NCI-H2029 treated with DMSO at 0.1 percent for 48 hours (cell line): Measurements from ENCODE around the gene C16orf92.

Source experiments
- DNase-seq: peaks from one replicate; lab custom pipeline; 2025; lab: John Stamatoyannopoulos, UW

C16orf92 gene, protein sequence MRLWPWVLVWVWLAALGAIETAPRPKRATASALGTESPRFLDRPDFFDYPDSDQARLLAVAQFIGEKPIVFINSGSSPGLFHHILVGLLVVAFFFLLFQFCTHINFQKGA

GRCh38 chr16:30022887-30023286 is at the start of gene C16orf92:
C16orf92 (plus strand) TSS chr16:30023198; CDS start chr16:30023341, 143 bp downstream.
- no peak for DNase-seq

DNA sequence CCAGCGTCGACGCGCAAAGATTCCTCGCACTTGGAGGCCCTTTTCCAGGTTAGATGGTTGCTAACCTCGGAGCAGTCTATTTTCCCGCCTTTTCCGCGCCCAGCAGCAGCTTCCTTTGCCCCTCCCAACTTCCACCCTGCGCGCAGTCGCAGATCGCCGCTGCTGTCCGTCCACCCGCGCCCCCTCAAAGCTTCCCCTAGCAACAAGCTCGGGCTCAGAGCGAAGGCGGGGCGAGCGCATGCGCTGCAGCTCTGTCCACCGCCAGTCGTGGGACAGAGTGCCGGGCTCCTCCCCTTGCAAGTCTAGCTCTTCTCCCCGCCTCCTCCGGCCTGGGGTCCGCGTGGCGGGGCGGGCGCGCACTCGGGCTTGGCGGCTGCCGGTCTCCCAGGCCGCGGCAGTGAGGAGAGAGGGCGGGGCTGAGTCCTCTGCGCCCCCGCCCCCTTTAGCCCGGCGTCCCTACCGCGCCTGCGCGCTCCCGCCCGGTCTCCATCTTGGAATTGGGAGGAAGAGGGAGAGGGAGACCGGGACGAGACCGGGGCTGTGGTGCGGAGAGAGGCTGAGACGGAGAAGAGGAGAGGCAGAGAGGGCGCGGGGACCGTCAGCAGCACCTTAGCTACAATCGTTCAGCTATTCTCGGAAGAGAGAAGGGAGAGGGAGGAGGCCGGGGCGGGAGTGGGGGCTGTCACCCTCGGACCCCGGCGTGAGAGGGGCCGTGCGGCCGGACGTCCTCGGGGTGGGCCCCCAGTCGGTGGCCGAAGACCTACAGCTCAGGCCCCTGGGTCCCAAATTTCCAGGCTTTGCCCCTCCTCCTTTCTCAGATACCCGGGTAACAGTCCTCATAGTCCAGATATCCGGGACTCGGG is 49.4 kb upstream of the C16orf92 start, which contains the start of gene TAOK2:
Gene TAOK2 (plus strand): TSS at position 485 of the 863 bp plus-strand sequence. CDS start 3,905 bp downstream, outside the sequence.
- DNase-seq = peak; percentile 91

DNA sequence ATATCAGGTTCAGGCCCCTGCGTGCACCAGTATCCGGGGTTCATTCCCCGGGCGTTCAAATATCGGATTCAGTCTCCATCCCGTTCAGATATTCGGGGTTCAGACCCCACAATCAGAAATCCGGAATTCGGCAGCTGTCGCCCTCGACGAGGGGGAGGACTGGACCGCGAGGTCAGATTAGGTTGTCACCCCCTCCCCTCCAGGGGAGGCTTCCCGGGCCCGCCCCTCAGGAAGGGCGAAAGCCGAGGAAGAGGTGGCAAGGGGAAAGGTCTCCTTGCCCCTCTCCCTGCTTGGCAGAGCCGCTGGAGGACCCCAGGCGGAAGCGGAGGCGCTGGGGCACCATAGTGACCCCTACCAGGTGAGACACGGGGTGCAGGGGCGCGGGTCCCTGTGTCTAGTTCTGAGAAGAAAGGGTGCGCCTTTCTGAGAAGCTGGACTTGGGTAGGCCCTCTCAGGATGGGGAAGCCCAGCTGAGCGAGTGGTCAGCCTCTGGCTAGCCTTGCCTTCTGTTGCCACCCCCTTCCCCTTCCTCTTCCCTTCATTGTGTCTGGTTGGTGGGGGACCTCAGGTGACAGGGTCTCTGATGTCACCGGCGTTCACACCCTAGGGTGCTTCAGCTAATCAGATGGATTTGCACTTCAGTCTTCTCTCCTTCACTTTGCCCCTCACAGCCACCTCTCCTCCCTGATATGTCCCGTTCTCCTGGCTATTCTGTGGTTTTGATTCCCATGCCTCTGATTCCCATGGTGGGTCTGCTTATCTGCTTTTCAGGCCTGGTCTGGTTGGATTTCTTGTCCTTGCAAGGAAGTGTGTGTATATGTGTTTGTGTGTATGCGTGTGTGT is 48.5 kb upstream of the C16orf92 start:
- DNase-seq = no peak

- DNase-seq = no peak
Measured at GRCh38 chr16:29975134-29975538, 47.9 kb upstream of the C16orf92 start.

DNA sequence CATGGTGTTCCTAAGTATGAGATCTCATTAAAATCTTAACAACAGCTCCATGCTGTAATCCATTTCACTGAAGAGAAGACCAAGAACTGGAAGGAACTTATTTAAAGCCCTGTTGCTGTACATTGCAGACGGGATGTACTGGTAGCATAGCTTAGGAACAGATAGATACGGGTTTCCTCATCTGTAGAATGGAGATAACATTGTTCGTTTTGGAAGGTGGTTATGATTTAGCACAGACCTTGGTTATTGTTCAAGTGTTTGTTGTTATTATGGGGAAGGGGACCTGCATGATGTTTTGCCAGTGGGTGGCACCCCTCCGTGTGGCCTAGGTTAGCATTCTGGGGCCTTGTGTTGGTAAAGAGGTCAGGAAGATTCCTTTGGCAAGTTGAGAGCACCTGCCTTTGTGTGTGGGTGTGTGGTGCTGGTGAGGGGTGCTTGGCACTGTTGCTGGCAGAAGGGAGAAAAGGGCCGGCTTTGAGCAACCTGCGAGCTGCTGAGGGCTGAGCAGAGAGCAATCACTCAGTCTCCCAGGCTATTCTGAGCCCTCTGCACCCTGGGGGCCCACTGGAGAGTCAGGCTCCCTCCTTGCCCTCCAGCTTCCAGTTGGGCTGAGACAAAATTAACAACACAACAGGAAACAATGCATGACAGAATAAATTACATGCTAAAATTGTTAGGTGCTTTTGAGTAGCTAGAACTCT is 47.0 kb upstream of the C16orf92 start:
- DNase-seq = no peak

GRCh38 chr16:29977063-29977825 is 45.8 kb upstream of the C16orf92 start:
- DNase-seq = no peak

GRCh38 chr16:29978081-29978480 is 44.9 kb upstream of the C16orf92 start:
- DNase-seq = no peak

- no peak for DNase-seq
Measured at GRCh38 chr16:29978564-29979270, 44.3 kb upstream of the C16orf92 start.

GRCh38 chr16:29982560-29983419 is 40.2 kb upstream of the C16orf92 start:
- DNase-seq = no peak

DNA sequence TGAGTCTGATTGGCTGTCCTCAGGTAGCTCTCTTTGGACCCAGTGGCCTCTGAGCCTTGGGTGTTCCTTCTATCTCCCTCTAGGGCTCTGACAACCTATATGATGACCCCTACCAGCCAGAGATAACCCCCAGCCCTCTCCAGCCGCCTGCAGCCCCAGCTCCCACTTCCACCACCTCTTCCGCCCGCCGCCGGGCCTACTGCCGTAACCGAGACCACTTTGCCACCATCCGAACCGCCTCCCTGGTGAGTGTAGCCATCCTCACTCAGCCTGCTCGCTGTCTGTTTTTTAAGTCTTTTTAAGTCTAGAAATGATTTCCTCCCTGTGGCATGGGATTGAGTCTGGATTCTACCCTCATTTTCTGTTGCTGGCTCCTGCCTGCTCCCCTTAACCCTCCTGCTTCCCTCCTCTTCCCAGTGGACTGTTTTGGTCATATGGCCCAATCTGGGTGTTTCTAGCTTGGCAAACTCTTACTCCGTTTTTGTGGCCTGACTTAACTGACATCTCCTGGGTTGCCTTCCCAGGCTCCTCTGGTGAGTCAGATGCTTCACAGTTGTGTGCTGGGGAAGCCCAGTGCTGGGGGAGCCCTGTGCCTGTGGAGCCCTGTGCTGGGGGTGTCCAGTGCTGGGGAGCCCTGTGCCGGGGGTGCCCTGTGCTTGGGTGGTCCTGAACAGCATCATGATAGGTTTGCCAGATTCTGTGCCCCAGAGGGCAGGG is 39.4 kb upstream of the C16orf92 start:
- DNase-seq = no peak

DNA sequence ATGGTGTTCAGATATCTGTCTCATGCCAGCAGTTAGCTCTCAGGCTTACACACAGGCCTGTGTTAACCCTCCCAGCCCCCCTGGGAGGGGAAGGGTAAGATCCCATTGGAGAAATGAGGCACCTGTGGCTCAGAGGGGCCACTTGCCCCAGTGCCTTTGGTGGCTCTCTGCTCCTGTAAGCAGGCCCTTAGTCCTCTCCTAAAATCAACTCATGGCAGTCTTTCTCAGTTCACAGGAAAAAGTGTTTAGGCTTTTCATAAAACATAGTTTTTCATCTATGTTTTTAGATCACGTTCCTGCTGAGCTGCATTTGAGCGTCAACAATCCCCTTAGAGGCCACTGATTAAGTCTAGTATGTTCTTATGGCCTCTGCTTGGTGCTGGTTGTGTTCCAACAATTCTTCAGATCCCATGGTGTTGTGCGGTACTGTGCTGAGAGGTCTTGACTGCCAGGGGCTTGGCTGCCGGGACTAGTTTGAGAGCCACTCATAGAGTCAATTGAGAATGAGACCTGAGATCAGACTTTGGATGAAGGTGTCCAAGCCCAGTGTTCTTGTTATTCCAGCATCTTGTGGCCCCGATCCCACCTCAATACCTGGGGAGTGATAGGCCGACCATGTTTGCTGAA is 38.7 kb upstream of the C16orf92 start:
- no peak for DNase-seq

- no peak for DNase-seq
Measured at GRCh38 chr16:29984764-29985147, 38.2 kb upstream of the C16orf92 start.

DNA sequence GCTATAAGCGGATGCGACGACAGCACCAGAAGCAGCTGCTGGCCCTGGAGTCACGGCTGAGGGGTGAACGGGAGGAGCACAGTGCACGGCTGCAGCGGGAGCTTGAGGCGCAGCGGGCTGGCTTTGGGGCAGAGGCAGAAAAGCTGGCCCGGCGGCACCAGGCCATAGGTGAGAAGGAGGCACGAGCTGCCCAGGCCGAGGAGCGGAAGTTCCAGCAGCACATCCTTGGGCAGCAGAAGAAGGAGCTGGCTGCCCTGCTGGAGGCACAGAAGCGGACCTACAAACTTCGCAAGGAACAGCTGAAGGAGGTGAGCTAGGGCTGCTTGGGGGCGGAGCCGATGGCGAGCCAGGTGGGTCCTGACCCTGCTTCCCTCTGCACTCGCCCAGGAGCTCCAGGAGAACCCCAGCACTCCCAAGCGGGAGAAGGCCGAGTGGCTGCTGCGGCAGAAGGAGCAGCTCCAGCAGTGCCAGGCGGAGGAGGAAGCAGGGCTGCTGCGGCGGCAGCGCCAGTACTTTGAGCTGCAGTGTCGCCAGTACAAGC is 37.7 kb upstream of the C16orf92 start:
- no peak for DNase-seq

- DNase-seq = no peak
Measured at GRCh38 chr16:29986231-29986630, 36.8 kb upstream of the C16orf92 start.

DNA sequence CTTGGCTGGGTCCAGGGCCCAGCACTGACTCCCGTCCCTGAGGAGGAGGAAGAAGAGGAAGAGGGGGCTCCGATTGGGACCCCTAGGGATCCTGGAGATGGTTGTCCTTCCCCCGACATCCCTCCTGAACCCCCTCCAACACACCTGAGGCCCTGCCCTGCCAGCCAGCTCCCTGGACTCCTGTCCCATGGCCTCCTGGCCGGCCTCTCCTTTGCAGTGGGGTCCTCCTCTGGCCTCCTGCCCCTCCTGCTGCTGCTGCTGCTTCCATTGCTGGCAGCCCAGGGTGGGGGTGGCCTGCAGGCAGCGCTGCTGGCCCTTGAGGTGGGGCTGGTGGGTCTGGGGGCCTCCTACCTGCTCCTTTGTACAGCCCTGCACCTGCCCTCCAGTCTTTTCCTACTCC is 36.1 kb upstream of the C16orf92 start:
- DNase-seq = no peak

- no peak for DNase-seq
Measured at GRCh38 chr16:29987371-29988085, 35.5 kb upstream of the C16orf92 start.

DNA sequence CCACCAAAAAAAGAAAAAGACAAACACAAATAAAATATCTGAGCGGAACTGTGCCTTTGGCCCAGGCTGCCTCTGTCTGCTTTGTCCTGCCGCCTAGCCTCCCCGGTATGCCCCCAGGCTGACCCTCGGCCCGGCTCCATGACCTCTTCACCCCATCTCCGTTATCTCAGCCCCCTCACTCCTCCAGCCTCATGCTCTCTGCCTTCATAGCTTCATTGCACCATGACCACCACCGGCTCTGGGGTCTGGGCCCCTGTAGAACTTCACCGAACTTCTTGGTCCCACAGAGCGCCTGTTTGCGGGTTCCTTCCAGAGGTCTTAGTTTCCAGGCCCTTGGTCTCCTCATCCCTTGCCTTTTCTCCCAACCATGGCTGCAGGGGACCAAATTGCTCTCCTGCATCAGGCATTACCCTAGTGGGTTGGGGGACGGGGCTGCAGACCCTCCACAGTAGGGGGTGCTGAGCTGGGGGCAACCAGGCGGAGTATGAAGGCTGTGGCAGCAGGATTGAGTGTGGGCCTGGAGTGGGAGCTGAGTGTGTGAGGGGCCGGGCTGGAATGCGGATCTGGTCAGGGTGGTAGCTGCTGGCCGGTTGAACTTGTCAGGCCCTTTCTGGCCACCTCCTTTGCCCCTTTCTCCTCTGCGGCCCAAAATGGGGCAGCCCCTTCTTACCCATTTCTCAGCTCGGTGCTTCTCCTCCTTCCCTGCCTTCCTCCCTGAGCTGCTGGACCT is 34.5 kb upstream of the C16orf92 start:
- DNase-seq = no peak
